HEK293 (cell line): ENCODE data around the gene FUBP1.

ENCODE experiments used
- CTCF ChIA-PET: fragments of 350-600 bp; formaldehyde crosslinking; extraction: SDS; loops from one replicate; lab custom pipeline; 2021; ENCODE audit warnings: antibody characterized with exemption; lab: Yijun Ruan, JAX
- POLR2A ChIA-PET: fragments of 300-600 bp; formaldehyde crosslinking; extraction: SDS; loops from one replicate; lab custom pipeline; 2020; ENCODE audit warnings: antibody characterized with exemption, inconsistent platforms; lab: Yijun Ruan, JAX
- H3K27ac ChIP-seq: fragments of 200-500 bp; sonication (Bioruptor generic); 2 replicates; pipeline ENCODE4 v1.5.1; 2014; ENCODE audit warnings: low read depth, low read length, control low read depth, inconsistent platforms; ENCODE audit errors: extremely low read depth
- H3K36me3 ChIP-seq, 2 experiments: fragments of 200-500 bp in 1 of 2; sonication (Bioruptor generic) in 1 of 2; 1 replicate in 1 of 2; 2 replicates in 1 of 2; pipeline ENCODE4 v1.5.1; 2014 to 2017; ENCODE audit warnings: inconsistent platforms in 2 of 2, low read length in 2 of 2; ENCODE audit not compliant: control insufficient read depth in 2 of 2, insufficient read depth in 1 of 2
- H3K4me1 ChIP-seq: fragments of 200-500 bp; sonication (Bioruptor generic); 2 replicates; pipeline ENCODE4 v1.5.1; 2014; ENCODE audit warnings: mild to moderate bottlenecking, low read length, inconsistent platforms; ENCODE audit not compliant: control insufficient read depth, insufficient read depth
- H3K4me3 ChIP-seq: 2 replicates; pipeline ENCODE4 v1.5.1; 2011; ENCODE audit warnings: low read depth, mild to moderate bottlenecking, control low read depth, low read length, moderate library complexity
- H3K9me3 ChIP-seq: fragments of 200-500 bp; sonication (Bioruptor generic); 2 replicates; pipeline ENCODE4 v1.5.1; 2014; ENCODE audit warnings: low read depth, low read length, inconsistent platforms; ENCODE audit not compliant: control insufficient read depth, insufficient read depth
- GFI1B ChIP-seq: fragments of 450-650 bp; formaldehyde crosslinking; IDR thresholded peaks from 2 replicates; pipeline ENCODE4 v1.5.1; 2016; ENCODE audit warnings: missing biosample characterization, missing genetic modification characterization
- HOXC10 ChIP-seq: sonication (generic); formaldehyde crosslinking; IDR thresholded peaks from 2 replicates; pipeline ENCODE4 v1.8.1; 2023; ENCODE audit warnings: mild to moderate bottlenecking, missing genetic modification reagents
- KLF9 ChIP-seq: fragments of 450-650 bp; formaldehyde crosslinking; IDR thresholded peaks from 2 replicates; pipeline ENCODE4 v1.5.1; 2016; ENCODE audit warnings: missing biosample characterization, missing genetic modification characterization, low read depth
- SCRT1 ChIP-seq: fragments of 450-650 bp; formaldehyde crosslinking; IDR thresholded peaks from 2 replicates; pipeline ENCODE4 v1.5.1; 2016; ENCODE audit warnings: missing biosample characterization, missing genetic modification characterization, borderline replicate concordance
- SP2 ChIP-seq: fragments of 450-650 bp; formaldehyde crosslinking; IDR thresholded peaks from 2 replicates; pipeline ENCODE4 v1.5.1; 2016; ENCODE audit warnings: missing biosample characterization, missing genetic modification characterization
- YY1 ChIP-seq: fragments of 450-650 bp; formaldehyde crosslinking; IDR thresholded peaks from 2 replicates; pipeline ENCODE4 v1.5.1; 2018; ENCODE audit warnings: missing biosample characterization, missing genetic modification characterization
- YY2 ChIP-seq: fragments of 450-650 bp; formaldehyde crosslinking; IDR thresholded peaks from 2 replicates; pipeline ENCODE4 v1.5.1; 2016; ENCODE audit warnings: missing biosample characterization, missing genetic modification characterization
- ZBTB1 ChIP-seq: fragments of 450-650 bp; formaldehyde crosslinking; IDR thresholded peaks from 2 replicates; pipeline ENCODE4 v1.5.1; 2016; ENCODE audit warnings: missing biosample characterization, missing genetic modification characterization
- ZNF214 ChIP-seq: fragments of 450-650 bp; formaldehyde crosslinking; IDR thresholded peaks from 2 replicates; pipeline ENCODE4 v1.5.1; 2017; ENCODE audit warnings: missing biosample characterization, mild to moderate bottlenecking, missing genetic modification characterization, borderline replicate concordance
- ZNF311 ChIP-seq: fragments of 450-650 bp; formaldehyde crosslinking; IDR thresholded peaks from 2 replicates; pipeline ENCODE4 v1.5.1; 2017; ENCODE audit warnings: missing biosample characterization, missing genetic modification characterization, borderline replicate concordance
- ZNF473 ChIP-seq: fragments of 450-650 bp; formaldehyde crosslinking; IDR thresholded peaks from 2 replicates; pipeline ENCODE4 v1.5.1; 2017; ENCODE audit warnings: missing biosample characterization, missing genetic modification characterization
- ZNF548 ChIP-seq: fragments of 450-650 bp; formaldehyde crosslinking; IDR thresholded peaks from 2 replicates; pipeline ENCODE4 v1.5.1; 2016; ENCODE audit warnings: missing biosample characterization, missing genetic modification characterization
- ZNF610 ChIP-seq: fragments of 450-650 bp; formaldehyde crosslinking; IDR thresholded peaks from 2 replicates; pipeline ENCODE4 v1.5.1; 2016; ENCODE audit warnings: missing biosample characterization, missing genetic modification characterization, borderline replicate concordance
- TF ChIP-seq, protein P1 (sequence below): sonication (generic); formaldehyde crosslinking; IDR thresholded peaks from 2 replicates; pipeline ENCODE4 v1.8.1; 2022; ENCODE audit warnings: mild to moderate bottlenecking, moderate library complexity, missing genetic modification reagents
- TF ChIP-seq, protein P2 (sequence below): fragments of 450-650 bp; formaldehyde crosslinking; IDR thresholded peaks from 2 replicates; pipeline ENCODE4 v1.5.1; 2016; ENCODE audit warnings: missing biosample characterization, missing genetic modification characterization
- TF ChIP-seq, protein P3 (sequence below): fragments of 450-650 bp; formaldehyde crosslinking; IDR thresholded peaks from 2 replicates; pipeline ENCODE4 v1.5.1; 2016; ENCODE audit warnings: missing biosample characterization, missing genetic modification characterization
- TF ChIP-seq, protein P4 (sequence below): fragments of 450-650 bp; IDR thresholded peaks from 2 replicates; pipeline ENCODE4 v1.5.1; 2018; ENCODE audit warnings: missing biosample characterization, mild to moderate bottlenecking, missing genetic modification characterization

Gene FUBP1

DNA sequence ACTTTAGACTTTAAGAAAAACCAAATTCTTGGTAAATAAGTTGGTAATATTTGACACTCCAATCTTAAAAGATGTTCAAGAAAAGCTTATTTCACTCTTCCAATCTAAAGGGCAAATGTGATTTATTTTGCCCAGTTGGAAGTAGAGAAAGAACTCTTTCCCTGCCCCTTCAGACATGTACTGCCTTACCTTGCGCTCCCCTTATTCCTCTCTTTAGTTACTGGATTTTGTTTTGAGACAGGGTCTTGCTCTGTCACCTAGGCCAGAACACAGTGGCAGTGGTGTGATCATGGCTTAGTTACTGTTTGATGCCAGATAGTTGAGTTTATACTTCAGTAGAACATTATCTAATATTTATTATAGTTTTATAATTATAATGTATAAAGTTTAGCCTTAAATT lies 27.5 kb downstream of the FUBP1 start:
- Histone ChIP-seq H3K4me3 (no peak overlapping the region), H3K9me3 (no peaks in the 10 kb centered on the region), H3K36me3 (peaks cover 80 to 98% of the 10 kb centered on the region in 2 experiments), H3K27ac (no peak overlapping the region), H3K4me1 (no peaks in the 10 kb centered on the region)
- TF ChIP-seq YY2 (tag by site-specific recombination) (no peak), ZBTB1 (tag by site-specific recombination) (no peak), SCRT1 (no peak), HOXC10 (no peak), KLF9 (tag by site-specific recombination) (no peak), ZNF311 (tag by site-specific recombination) (no peak), GFI1B (tag by site-specific recombination) (no peak), SP2 (tag by site-specific recombination) (no peak)
- TF ChIP-seq, protein P1, sequence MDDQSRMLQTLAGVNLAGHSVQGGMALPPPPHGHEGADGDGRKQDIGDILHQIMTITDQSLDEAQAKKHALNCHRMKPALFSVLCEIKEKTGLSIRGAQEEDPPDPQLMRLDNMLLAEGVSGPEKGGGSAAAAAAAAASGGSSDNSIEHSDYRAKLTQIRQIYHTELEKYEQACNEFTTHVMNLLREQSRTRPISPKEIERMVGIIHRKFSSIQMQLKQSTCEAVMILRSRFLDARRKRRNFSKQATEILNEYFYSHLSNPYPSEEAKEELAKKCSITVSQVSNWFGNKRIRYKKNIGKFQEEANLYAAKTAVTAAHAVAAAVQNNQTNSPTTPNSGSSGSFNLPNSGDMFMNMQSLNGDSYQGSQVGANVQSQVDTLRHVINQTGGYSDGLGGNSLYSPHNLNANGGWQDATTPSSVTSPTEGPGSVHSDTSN (CRISPR knock-in tag): no peak
- TF ChIP-seq, protein P2, sequence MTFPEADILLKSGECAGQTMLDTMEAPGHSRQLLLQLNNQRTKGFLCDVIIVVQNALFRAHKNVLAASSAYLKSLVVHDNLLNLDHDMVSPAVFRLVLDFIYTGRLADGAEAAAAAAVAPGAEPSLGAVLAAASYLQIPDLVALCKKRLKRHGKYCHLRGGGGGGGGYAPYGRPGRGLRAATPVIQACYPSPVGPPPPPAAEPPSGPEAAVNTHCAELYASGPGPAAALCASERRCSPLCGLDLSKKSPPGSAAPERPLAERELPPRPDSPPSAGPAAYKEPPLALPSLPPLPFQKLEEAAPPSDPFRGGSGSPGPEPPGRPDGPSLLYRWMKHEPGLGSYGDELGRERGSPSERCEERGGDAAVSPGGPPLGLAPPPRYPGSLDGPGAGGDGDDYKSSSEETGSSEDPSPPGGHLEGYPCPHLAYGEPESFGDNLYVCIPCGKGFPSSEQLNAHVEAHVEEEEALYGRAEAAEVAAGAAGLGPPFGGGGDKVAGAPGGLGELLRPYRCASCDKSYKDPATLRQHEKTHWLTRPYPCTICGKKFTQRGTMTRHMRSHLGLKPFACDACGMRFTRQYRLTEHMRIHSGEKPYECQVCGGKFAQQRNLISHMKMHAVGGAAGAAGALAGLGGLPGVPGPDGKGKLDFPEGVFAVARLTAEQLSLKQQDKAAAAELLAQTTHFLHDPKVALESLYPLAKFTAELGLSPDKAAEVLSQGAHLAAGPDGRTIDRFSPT (tag by site-specific recombination): no peak
- POLR2A ChIA-PET: no interaction called here
- CTCF ChIA-PET: no interaction called here

DNA sequence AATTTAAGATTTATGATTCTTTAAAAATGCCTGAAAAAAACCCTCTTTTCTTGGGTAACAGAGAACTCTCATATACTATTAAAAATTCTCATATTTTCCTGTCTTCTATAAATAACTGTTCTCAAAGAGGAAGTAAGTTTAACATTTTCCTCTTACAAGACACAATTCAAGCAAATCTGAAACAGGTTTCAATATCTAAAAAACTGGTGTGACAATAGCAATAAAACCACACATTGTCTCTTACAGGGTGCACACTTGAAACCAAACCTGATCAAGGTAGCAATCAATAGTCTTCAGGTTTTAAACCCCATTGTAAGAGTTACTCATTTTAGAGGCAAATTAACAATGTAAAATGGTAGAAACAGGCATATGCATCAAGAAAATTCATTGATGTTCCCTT lies 28.0 kb downstream of the FUBP1 start:
- H3K36me3 ChIP-seq: peaks cover 81 to 96% of the 10 kb centered on the region in 2 experiments
- no peaks in the 10 kb centered on the region for H3K4me1 ChIP-seq
- TF ChIP-seq, protein P3, sequence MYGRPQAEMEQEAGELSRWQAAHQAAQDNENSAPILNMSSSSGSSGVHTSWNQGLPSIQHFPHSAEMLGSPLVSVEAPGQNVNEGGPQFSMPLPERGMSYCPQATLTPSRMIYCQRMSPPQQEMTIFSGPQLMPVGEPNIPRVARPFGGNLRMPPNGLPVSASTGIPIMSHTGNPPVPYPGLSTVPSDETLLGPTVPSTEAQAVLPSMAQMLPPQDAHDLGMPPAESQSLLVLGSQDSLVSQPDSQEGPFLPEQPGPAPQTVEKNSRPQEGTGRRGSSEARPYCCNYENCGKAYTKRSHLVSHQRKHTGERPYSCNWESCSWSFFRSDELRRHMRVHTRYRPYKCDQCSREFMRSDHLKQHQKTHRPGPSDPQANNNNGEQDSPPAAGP (tag by site-specific recombination): no peak
- no peak for TF ChIP-seq YY1 (tag by site-specific recombination)
- TF ChIP-seq ZNF214: no peak
- TF ChIP-seq ZNF548 (tag by site-specific recombination): no peak
- TF ChIP-seq, protein P4, sequence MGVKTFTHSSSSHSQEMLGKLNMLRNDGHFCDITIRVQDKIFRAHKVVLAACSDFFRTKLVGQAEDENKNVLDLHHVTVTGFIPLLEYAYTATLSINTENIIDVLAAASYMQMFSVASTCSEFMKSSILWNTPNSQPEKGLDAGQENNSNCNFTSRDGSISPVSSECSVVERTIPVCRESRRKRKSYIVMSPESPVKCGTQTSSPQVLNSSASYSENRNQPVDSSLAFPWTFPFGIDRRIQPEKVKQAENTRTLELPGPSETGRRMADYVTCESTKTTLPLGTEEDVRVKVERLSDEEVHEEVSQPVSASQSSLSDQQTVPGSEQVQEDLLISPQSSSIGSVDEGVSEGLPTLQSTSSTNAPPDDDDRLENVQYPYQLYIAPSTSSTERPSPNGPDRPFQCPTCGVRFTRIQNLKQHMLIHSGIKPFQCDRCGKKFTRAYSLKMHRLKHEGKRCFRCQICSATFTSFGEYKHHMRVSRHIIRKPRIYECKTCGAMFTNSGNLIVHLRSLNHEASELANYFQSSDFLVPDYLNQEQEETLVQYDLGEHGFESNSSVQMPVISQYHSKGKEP: no peak
- no peak for TF ChIP-seq ZNF610
- TF ChIP-seq ZNF473 (tag by site-specific recombination): no peak
- TF ChIP-seq, all 188 proteins: peak for 0
- CTCF ChIA-PET: interaction anchor here (1.8 kb wide), 1 partner anchor 164 kb away, joined by 9 read pairs; no protein-coding TSS in a partner anchor
- no peaks in the 10 kb centered on the region for H3K9me3 ChIP-seq
- no peak overlapping the region for H3K27ac ChIP-seq
- H3K4me3 ChIP-seq: no peak overlapping the region
- POLR2A ChIA-PET: no interaction called here
